Lower leg skin (tissue), 3 donors: Measurements from ENCODE around the gene POU6F2.

Experiments used
- POLR2A ChIP-seq, 2 donors: fragments of 450-650 bp; IDR thresholded peaks; one replicate each; pipeline ENCODE4 v1.6.1; 2016 to 2017; ENCODE audit warnings: antibody characterized with exemption in 2 of 2, mild to moderate bottlenecking in 1 of 2, moderate library complexity in 1 of 2
- TF ChIP-seq, protein P1 (sequence below), 3 donors: fragments of 450-650 bp; IDR thresholded peaks; one replicate each; pipeline ENCODE4 v1.5.1; 2016; ENCODE audit warnings: antibody characterized with exemption in 3 of 3, mild to moderate bottlenecking in 3 of 3, moderate library complexity in 2 of 3

DNA sequence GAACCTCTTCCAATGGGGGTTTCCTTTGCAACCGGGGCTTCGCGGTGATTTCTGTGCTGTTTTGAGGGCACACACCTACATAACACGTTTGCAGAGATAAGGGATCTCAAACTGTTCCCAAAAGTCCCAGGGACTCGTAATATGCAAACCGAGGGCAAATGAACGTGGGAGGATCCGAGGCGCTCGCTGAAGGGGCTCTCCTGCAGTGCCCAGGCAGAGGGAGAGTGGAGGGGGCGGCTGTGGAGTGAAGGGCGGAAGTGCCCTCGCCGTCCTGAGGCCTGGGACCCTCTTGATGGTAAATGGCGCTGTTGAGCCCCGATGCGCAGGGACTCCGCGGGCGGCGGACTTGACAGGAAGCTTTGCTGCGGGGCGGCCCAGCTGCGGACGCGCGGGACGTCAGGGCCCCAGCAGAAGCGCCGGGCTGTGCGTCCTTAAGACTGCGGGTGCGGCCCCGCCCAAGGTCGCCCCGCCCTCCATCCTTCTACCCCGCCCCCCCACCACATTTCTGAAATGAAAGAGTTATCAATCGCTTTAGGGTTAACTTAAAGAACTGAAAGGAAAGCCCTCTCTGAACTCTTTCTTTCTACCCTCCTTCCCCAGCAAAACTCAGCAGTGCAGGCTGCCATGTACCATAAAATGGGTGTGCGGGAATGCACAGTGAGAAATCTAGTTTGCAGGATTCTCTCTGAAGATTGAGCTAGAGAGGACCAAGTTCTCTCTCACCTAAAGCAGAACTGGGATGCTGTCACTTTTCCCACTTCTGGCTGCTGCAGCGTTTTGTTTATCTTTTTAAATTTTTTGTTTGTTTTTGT is 436.7 kb downstream of the POU6F2 start:
- no peak for TF ChIP-seq POLR2A (IDR thresholded peaks at IDR 0.05)
- TF ChIP-seq, protein P1, sequence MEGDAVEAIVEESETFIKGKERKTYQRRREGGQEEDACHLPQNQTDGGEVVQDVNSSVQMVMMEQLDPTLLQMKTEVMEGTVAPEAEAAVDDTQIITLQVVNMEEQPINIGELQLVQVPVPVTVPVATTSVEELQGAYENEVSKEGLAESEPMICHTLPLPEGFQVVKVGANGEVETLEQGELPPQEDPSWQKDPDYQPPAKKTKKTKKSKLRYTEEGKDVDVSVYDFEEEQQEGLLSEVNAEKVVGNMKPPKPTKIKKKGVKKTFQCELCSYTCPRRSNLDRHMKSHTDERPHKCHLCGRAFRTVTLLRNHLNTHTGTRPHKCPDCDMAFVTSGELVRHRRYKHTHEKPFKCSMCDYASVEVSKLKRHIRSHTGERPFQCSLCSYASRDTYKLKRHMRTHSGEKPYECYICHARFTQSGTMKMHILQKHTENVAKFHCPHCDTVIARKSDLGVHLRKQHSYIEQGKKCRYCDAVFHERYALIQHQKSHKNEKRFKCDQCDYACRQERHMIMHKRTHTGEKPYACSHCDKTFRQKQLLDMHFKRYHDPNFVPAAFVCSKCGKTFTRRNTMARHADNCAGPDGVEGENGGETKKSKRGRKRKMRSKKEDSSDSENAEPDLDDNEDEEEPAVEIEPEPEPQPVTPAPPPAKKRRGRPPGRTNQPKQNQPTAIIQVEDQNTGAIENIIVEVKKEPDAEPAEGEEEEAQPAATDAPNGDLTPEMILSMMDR (IDR thresholded peaks at IDR 0.05), result no peak
